Ramos (cell line): ENCODE measurements around the gene COG1.
"Not testable (repeated sequence)": the region's sequence is repeated elsewhere in the genome, so short reads cannot be mapped to it uniquely, and the experiment has no call there.

Experiments
- in situ Hi-C: fragments of 300-500 bp; cut with MboI; formaldehyde crosslinking; loops from one replicate; pipeline ENCODE4 v1.14.3; 2022; ENCODE audit warnings: low sequenced_read_pairs; ENCODE audit not compliant: unreplicated experiment

The COG1 gene, protein sequence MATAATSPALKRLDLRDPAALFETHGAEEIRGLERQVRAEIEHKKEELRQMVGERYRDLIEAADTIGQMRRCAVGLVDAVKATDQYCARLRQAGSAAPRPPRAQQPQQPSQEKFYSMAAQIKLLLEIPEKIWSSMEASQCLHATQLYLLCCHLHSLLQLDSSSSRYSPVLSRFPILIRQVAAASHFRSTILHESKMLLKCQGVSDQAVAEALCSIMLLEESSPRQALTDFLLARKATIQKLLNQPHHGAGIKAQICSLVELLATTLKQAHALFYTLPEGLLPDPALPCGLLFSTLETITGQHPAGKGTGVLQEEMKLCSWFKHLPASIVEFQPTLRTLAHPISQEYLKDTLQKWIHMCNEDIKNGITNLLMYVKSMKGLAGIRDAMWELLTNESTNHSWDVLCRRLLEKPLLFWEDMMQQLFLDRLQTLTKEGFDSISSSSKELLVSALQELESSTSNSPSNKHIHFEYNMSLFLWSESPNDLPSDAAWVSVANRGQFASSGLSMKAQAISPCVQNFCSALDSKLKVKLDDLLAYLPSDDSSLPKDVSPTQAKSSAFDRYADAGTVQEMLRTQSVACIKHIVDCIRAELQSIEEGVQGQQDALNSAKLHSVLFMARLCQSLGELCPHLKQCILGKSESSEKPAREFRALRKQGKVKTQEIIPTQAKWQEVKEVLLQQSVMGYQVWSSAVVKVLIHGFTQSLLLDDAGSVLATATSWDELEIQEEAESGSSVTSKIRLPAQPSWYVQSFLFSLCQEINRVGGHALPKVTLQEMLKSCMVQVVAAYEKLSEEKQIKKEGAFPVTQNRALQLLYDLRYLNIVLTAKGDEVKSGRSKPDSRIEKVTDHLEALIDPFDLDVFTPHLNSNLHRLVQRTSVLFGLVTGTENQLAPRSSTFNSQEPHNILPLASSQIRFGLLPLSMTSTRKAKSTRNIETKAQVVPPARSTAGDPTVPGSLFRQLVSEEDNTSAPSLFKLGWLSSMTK

DNA sequence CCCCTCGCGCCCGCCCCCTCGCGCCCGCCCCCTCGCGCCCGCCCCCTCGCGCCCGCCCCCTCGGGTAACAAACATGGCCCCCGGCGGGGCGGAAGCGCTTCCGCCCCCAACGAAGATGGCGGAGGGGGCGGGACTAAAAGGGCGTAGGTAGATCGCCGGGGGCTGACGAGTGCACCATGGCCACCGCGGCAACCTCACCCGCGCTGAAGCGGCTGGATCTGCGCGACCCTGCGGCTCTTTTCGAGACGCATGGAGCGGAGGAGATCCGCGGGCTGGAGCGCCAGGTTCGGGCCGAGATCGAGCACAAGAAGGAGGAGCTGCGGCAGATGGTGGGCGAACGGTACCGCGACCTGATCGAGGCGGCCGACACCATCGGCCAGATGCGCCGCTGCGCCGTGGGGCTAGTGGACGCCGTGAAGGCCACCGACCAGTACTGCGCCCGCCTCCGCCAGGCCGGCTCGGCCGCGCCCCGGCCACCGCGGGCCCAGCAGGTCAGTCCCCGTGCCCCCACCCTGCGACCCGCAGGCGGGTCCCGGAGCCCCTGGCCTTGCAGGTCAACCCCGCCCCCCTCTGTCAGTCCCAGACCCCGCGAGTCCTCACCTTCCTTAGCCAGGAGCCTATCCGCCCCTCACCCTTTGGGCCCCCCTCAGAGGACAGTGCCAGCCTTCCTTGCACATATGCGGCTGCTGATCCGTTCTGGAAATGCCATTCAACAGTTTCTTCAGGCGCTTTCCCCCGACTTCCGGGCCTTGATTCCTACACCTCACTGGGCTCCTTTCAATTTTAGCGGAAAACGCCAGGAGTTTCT lies at the start of gene COG1:
TSS of gene COG1 (plus strand) at position 162 of the 808 bp plus-strand sequence. CDS start at position 177, 15 bp downstream.
- in situ Hi-C loops, result no loop called here

DNA sequence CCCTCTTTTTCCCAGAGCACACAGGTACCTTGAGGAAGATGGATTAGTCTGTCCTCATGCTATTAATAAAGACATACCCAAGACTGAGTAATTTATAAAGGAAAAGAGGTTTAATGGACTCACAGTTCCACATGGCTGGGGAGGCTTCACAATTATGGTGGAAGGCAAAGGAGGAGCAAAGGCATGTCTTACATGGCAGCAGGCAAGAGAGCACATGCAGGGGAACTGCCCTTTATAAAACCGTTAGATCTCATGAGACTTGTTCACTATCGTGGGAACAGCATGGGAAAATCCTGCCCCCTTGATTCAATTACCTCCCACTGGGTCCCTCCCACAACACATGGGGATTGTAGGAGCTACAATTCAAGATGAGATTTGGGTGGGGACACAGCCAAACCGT lies 48.6 kb upstream of the COG1 start:
- in situ Hi-C loops, result not testable (repeated sequence)

DNA sequence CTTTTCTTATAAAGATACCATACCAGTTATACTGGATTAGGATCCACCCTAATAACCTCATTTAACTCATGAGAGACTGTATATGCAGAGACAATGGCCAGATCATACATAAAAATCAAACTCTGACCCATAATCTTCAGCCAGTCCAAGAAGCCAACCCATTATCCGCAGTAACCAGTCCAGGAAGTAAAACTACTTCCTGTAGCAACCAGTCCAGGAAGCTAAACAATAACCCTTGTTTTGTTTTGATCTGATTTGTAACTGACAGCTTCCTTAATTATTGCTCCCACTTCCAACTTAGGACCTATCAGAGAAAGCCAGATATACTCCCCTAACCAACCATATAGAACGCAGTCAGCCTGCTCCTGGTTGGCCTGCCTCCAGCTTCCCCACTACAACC lies 47.2 kb upstream of the COG1 start:
- in situ Hi-C loops, result no loop called here

DNA sequence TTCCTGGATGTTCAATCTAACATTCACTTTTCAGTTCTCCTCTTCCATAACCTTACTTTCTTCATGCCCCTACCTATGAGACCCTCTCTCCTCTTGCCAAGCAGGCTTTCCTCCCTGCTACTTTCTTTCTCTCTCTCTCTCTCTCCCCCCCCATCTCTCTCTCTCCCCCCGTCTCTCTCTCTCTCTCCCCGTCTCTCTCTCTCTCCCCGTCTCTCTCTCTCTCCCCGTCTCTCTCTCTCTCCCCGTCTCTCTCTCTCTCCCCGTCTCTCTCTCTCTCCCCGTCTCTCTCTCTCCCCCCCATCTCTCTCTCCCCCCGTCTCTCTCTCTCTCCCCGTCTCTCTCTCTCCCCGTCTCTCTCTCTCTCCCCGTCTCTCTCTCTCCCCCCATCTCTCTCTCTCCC lies 45.1 kb upstream of the COG1 start:
- in situ Hi-C loops, result not testable (repeated sequence)

DNA sequence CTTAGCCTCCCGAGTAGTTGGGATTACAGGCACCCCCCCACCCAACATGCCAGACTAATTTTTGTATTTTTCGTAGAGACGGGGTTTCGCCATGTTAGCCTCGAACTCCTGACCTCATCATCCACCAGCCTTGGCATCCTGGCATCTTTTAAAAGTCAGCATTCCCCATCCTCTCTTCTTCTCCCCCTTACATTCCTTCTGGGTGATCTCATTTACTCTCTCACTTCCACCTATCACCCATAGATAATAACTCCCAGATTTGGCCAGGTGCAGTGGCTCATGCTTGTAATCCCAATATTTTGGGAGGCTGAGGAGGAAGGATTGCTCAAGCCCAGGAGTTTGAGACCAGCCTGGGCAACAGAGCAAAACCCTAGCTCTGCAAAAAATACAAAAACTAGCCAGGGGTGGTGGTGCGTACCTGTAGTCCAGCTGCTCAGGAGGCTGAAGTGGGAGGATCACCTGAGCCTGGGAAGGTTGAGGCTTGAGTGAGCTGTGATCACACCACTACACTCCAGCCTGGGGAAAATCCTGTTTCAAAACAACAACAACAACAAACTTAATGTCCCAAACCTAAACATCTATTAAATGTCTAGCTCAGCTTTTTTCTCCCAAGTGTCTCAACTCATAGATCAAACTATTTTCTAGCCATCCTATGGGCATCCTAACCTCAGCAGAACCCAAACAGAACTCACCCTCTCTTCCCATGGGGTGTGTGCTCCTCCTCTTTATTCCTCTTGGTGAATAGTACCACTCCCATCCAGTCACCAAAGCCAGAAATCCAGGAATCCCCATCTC lies 44.1 kb upstream of the COG1 start:
- in situ Hi-C loops, result no loop called here

DNA sequence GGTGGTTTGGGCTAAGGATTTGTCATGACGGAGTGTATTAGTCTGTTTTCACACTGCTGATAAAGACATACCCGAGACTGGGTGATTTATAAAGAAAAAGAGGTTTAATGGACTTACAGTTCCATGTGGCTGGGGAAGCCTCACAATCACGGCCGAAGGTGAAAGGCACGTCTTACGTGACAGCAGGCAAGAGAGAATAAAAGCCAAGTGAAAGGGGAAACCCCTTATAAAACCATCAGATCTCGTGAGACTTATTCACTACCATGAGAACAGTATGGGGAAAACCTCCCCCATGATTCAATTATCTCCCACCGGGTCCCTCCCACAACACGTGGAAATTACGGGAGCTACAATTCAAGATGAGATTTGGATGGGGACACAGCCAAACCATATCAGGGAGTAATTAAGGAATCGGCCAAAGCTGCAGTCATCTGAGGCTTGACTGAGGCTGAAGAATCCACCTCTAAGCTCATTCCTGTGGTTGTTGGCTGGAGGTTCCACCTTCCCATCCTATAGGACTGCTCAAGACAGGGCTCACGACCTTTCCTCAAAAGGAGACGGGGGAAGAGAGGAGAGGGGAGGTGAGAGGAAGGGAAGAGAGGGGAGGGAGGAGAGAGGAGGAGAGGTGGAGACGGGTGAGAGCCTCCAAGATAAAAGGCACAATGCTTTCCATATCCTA lies 42.1 kb upstream of the COG1 start:
- in situ Hi-C loops, result loop anchor here (10.0 kb wide), 1 partner anchor 426 kb away; no protein-coding TSS in a partner anchor

DNA sequence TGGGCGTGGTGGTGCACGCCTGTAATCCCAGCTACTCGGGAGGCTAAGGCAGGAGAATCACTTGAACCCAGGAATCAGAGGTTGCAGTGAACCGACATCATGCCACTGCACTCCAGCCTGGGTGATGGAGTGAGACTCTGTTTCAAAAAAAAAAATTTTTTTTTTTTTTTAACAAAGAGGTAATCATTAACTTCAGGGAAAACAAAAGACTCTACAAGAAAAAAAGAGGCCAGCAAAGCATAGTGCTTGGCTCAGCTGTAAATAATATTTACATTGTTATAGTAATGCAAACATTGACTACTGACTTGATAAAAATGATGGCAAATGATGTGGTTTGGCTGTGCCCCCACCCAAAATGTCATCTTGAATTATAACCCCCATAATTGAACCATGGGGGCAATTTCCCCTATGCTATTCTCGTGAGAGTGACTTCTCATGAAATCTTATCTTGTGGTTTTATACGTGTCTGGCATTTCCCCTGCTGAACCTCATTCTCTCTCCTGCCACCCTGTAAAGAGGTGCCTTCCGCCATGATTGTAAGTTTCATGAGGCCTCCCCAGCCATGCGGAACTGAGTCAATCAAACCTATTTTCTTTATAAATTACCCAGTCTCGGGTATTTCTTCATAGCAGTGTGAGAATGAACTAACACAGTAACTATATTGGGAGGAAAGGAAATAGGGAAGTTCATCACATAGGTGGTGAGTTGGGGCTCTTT lies 40.8 kb upstream of the COG1 start:
- in situ Hi-C loops, result loop anchor here (10.0 kb wide), 1 partner anchor 427 kb away; no protein-coding TSS in a partner anchor

DNA sequence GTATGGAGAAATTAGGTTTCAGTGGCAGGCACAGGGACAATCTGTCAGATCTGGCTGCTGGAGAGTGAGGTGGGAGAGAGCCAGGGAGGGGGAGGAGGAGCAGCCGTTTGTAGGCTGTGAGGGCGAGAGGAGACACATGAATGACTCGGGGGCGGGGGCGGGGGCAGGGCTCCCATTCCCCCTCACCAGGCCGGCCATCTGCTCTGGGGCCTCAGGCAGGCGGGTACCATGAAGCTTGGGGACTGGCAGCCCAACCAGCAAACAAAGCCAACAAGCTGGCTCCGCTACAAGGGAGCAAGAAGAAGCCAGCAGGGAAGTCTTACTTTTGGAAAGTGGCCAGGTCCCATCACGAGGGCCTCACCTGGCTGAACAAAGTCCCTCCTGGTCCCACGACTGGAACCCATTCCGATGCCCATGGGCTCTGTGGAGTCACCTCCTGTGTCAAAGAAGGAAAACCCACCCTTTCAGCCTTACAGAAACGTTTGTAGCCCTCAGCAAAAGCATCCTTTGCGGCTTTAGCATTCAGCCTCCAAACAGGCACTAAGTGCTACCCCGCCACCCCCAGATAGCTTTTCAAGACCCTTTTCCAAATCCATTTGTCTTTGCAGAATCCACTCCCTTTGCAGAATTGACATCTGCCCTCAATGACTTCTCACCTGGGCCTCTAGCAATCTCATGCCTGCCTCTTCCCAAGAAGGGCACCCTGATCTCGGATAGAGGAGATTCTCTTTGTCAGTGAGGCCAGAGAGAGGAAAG lies 37.3 kb upstream of the COG1 start:
- in situ Hi-C loops, result loop anchor here (10.0 kb wide), 1 partner anchor 431 kb away; no protein-coding TSS in a partner anchor

DNA sequence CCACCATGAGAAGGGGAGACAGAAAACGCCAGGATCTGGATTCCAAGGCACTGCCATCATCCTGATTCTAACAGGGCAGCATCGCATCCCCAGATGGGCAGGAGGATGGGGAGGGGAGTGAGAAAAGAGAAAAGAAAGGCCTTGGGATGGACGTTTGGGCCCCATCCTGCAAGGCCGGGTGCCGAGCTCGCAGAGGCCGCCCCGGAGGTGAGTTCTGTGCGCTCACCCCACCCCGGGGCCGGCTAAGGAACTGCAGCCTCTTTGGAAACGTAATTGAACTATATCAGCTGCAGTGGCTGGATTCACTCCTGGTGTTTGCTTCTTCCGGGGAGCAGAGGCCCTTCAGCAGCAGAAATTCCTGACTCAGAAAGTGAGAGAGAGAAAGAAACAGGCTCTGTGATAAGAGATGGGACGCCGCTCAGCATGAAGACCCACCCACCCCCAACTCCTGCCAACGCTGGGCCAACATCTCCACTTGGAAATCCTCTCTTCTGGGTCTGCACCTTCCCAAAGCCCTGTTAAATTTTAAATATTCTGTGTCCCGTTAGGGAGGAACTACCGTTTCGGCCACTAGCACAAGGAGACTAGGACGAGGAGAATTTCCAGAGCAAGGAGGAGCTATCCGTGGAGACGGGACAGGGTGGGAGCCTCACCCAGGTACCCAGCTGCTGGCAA lies 36.6 kb upstream of the COG1 start:
- in situ Hi-C loops, result loop anchor here (10.0 kb wide), 1 partner anchor 432 kb away; no protein-coding TSS in a partner anchor

DNA sequence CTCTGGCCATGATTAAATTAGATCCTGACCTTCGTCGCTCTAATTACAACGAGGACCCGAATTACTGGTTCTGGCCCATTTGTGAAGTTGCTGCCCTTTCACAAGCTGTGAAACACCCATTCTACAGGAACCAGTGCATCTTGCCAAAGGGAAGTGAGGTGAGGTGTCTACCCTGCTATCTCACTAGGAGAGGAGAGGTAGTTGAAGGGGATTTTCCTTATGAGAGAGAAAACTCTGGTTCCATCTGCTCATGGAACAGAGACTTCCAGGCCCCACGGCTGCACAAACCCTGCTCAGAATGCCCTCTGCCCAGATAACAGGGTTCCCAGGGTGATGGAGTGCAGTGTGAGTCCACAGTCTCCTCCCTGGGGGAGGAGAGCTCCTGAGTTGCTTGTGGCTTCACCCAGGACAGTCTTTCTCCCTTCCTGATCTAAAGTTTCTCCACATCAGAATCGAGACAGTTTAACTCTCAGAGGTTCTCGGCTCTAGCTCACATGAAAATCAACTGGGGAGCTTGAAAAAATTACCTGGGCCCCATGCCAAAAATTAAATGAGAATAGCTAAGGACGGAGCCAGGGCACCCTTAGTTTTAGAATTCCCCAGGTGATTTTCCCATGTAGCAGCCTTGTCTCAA lies 35.9 kb upstream of the COG1 start:
- in situ Hi-C loops, result loop anchor here (10.0 kb wide), 1 partner anchor 432 kb away; no protein-coding TSS in a partner anchor

DNA sequence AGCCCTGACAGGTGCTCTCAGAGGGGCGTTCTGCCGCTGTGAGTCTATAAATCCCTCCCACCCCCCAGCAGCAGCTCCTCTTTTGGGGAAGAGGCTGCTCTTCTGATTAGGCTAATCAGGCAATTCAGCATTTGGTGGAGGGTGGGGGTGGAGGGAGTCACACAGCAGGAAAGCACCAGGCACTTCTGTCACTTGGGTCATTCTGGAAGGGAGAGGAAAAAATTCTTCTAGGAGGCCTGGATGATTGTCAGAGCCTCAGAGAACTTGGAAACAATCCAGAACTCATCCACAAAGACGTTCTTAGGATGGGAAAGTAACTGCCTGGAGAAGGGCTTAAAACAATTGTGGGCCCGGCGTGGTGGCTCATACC lies 35.3 kb upstream of the COG1 start:
- in situ Hi-C loops, result loop anchor here (10.0 kb wide), 1 partner anchor 433 kb away; no protein-coding TSS in a partner anchor

DNA sequence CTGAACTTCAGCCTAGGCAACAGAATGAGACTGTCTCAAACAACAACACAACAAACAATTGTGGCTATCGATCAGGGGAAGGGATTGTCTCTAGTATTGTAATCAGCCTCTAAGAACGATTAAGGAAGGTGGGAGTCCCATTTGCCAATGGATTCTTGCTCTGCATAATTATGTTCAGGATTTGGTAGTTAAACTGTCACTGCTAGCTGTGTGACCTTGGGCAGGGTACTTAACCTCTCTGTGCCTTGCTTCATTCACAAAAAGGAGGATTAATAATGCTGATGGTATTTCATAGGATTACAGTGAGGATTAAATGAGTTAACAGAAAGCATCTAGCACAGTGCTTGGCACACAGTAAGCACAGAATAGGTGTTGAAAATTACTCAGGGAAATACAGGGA lies 34.7 kb upstream of the COG1 start:
- in situ Hi-C loops, result loop anchor here (10.0 kb wide), 1 partner anchor 433 kb away; no protein-coding TSS in a partner anchor

DNA sequence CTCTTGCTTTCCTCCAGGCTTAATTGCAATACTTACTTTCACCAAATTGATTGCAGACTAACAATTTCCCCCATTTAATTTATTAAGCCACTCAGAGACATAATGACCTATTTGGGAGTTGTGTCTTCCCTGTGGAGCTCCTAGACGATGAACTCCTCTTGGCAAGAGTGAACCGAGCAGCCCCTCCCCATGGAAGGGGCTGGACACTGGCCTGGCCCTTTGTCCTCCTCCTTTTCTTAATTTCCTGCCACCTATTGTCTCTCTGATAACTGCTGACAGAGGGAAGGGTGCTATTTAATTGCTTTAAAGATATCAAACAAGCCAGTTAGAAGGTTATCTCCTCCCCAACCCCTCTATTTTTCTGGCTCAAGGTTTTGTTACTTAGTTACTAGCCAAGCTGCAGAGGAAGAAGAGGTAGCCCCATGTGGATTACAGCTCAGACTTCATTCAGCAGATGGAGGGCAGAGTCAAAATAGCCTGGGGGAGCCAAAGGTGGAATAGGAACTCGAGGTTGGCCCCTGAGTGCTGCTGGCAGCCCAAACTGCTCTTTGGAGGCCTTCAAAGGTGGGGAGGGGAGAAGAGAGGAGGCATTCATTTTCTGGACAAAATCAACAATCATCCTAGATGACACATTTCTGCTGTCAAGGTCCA lies 31.8 kb upstream of the COG1 start:
- in situ Hi-C loops, result no loop called here

DNA sequence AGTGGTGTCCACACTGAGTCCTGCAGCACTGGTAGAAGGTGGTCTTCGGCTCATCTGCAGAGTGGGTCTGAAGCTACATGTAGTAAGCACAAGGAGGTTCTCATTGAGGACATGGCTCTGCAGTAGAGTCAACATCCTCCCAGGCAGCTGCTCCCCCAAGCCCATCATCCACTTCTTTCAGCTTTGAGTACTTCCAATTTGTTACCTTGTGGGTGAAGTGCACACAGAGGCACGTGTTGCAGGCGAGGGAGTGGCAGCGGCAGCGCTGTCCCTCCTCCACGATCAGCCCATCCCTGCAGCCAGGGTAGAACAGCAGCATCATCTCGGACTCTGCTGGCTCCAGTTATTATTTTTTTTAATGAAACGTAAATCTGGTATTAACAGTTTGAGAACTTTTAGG lies 29.8 kb upstream of the COG1 start:
- in situ Hi-C loops, result no loop called here

DNA sequence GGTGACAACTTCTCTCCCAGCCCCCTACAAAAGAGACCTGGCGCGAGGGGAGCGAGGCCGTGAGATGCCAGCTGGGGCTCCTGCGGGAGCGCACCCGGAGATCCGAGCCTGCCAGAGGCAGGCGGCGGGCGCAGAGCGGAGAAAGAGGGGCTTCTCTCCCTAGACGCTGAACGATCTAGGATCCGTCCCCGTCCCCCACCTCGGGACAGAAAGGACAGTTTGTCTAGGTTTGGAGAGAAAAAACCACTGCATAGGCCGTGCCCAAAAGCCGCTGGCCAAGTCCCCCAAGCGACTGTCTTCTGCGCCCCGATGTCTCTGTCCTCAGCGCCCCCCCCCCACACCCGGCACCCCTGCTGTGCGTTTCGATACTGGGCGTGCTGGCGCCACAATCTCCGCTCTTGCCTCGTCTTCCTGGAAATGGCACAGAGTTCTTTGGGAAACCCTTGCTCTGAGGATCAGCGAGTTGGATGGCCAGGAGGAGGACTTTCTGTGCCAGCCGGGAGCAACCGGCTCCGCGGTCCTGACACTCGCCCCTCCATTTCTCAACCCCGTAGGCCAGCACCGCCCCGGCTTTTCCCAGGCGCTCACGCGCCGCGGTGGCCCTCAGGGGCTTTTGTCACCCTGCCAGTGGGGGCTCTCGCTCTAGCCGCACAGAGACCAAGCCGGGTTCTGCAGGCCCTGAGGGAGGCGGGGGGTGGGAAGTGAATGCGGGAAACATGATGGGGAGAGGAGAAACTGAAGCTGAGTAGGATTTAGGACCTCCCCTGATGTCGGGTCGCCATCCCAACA lies 27.0 kb upstream of the COG1 start:
- in situ Hi-C loops, result no loop called here
